Brain pericyte (primary cell): ENCODE data around the gene RIMKLA.

Experiments
- DNase-seq: peaks from one replicate; pipeline ENCODE4 v3.0.0-alpha.2; 2012; ENCODE audit warnings: low read depth, low spot score

The RIMKLA gene

GRCh38 chr1:42380586-42381279, at the start of gene RIMKLA:
Gene RIMKLA, plus strand, starts transcription at chr1:42380792. Its CDS starts 143 bp downstream, at chr1:42380935.
- no peak for DNase-seq

GRCh38 chr1:42332877-42333276, 47.7 kb upstream of the RIMKLA start:
- DNase-seq: no peak

GRCh38 chr1:42333662-42334239, 46.8 kb upstream of the RIMKLA start:
- DNase-seq: no peak

- DNase-seq: no peak
Measured at GRCh38 chr1:42334240-42335049, 46.1 kb upstream of the RIMKLA start.

- peak; percentile 59 for DNase-seq
Measured at GRCh38 chr1:42335050-42335808, 45.4 kb upstream of the RIMKLA start, which contains the start of gene FOXJ3. Gene FOXJ3, minus strand, starts transcription at chr1:42335235. Its CDS starts 24,142 bp downstream, at chr1:42311093.

- DNase-seq: no peak
Measured at GRCh38 chr1:42335809-42336518, 44.6 kb upstream of the RIMKLA start.

GRCh38 chr1:42336978-42337377, 43.6 kb upstream of the RIMKLA start:
- DNase-seq: no peak

- DNase-seq: no peak
Measured at GRCh38 chr1:42340093-42340492, 40.5 kb upstream of the RIMKLA start.

- no peak for DNase-seq
Measured at GRCh38 chr1:42340901-42341300, 39.7 kb upstream of the RIMKLA start.

GRCh38 chr1:42343049-42343448, 37.5 kb upstream of the RIMKLA start:
- no peak for DNase-seq

GRCh38 chr1:42348498-42348897, 32.1 kb upstream of the RIMKLA start:
- no peak for DNase-seq

GRCh38 chr1:42350086-42350485, 30.5 kb upstream of the RIMKLA start:
- no peak for DNase-seq

GRCh38 chr1:42358791-42359190, 21.8 kb upstream of the RIMKLA start:
- no peak for DNase-seq

GRCh38 chr1:42359466-42359865, 21.1 kb upstream of the RIMKLA start:
- DNase-seq: no peak

GRCh38 chr1:42364089-42364488, 16.5 kb upstream of the RIMKLA start:
- DNase-seq: no peak

GRCh38 chr1:42364542-42364941, 16.1 kb upstream of the RIMKLA start:
- no peak for DNase-seq

GRCh38 chr1:42365118-42365517, 15.5 kb upstream of the RIMKLA start:
- no peak for DNase-seq

GRCh38 chr1:42368096-42368795, 12.3 kb upstream of the RIMKLA start:
- DNase-seq: no peak

- DNase-seq: no peak
Measured at GRCh38 chr1:42369471-42369870, 11.1 kb upstream of the RIMKLA start.

- DNase-seq: no peak
Measured at GRCh38 chr1:42370876-42371549, 9.6 kb upstream of the RIMKLA start.
